ENCODE measurements around the gene NFIA. TPM values are rescaled to one million over a fixed set of nuclear protein-coding genes. Genes with fewer than 3 reads are reported as not detected.

NFIA gene
- total and polyA plus RNA-seq, 9 of the 15 experiments (the other 6 are each of a cell fraction or from before 2014, with no cell fraction given) = 5.3 to 24.9 (median 9.8) TPM

GRCh38 chr1:61141288-61142042, 59.1 kb downstream of the NFIA start (continued):
- TF ChIP-seq STAT6 (CRISPR knock-in tag; IDR thresholded peaks at IDR 0.05) (no peak), ZBED1 (IDR thresholded peaks at IDR 0.05) (no peak), NR2C1 (IDR thresholded peaks at IDR 0.05) (0 out of 2 replicates have a peak, but pooled peaks have one; percentile 19), NR2C1 (tag; IDR thresholded peaks at IDR 0.05) (peak; percentile 79), ZNF644 (tag; IDR thresholded peaks at IDR 0.05; ENCODE audit: low read depth) (peak; percentile 35; the same call in 1 of the 2 replicates), PTRF (tag; IDR thresholded peaks at IDR 0.05) (no peak), POLR2G (IDR thresholded peaks at IDR 0.05; ENCODE audit: low read depth, low read length) (no peak), SRSF7 (optimal IDR thresholded peaks at IDR 0.05; ENCODE audit: low read depth, low read length) (no peak), KAT8 (IDR thresholded peaks at IDR 0.05; ENCODE audit: low read depth) (no peak), TCFL5 (CRISPR knock-in tag; conservative IDR thresholded peaks at IDR 0.05) (no peak), FOSL1 (tag; conservative IDR thresholded peaks at IDR 0.05) (peak; percentile 67; the same call in 1 of the 2 replicates), JUNB (CRISPR knock-in tag; conservative IDR thresholded peaks at IDR 0.05) (no peak), GTF2B (IDR thresholded peaks at IDR 0.05; ENCODE audit: extremely low read depth, insufficient read length) (no peak), ZNF699 (CRISPR knock-in tag; IDR thresholded peaks at IDR 0.05; ENCODE audit: insufficient replicate concordance) (no peak), ZNF518B (CRISPR knock-in tag; IDR thresholded peaks at IDR 0.05) (no peak), ZNF197 (CRISPR knock-in tag; IDR thresholded peaks at IDR 0.05; ENCODE audit: low read depth) (peak; percentile 72; the same call in 1 of the 2 replicates), IRF9 (tag; IDR thresholded peaks at IDR 0.05) (peak; percentile 83), SRSF9 (IDR thresholded peaks at IDR 0.05; ENCODE audit: borderline replicate concordance, low read depth, low read length) (no peak), MTA1 (IDR thresholded peaks at IDR 0.05; ENCODE audit: borderline replicate concordance) (no peak), MCM3 (IDR thresholded peaks at IDR 0.05) (no peak), NR3C1 (CRISPR knock-in tag; IDR thresholded peaks at IDR 0.05) (no peak), ZNF586 (CRISPR knock-in tag; conservative IDR thresholded peaks at IDR 0.05) (no peak)
